ENCODE measurements around the gene DOCK10.

DOCK10 gene

GRCh38 chr2:225042800-225043167 is 516 bp upstream of the DOCK10 start:
- in situ Hi-C loops (cut with MboI; ENCODE audit: low sequenced_read_pairs) = no loop called here

DNA sequence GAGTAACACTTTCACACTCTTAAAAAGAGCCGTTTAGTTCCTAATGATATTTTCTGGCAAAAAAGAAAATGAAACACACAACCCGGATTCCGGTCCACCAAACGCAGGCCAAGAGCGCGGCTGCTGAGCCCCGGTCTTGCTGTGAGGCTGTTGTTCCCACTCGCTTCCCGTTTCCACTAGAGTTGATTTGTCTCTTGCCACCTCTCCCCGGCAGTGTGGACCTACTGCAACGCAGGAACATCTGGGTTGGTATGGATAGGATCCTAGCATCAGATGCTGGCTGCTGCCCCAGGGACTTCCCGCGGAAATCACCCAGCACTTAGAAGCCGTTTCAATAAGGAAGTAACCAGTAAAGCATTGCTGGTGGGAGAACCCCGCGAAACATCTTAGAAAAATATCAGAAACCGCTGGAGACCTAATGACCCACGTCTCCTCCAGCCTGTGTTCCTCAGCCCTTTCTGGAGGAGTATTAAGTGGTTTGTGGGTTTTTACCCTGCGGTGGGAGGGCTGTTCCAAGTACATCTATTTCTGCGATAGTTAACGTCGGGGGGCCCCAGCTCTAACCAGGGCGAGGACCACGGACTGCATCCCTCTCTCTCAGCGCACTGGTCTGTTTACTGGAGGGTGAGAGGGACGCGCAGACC is 939 bp downstream of the DOCK10 start:
- in situ Hi-C loops (cut with MboI; ENCODE audit: low sequenced_read_pairs) = no loop called here

DNA sequence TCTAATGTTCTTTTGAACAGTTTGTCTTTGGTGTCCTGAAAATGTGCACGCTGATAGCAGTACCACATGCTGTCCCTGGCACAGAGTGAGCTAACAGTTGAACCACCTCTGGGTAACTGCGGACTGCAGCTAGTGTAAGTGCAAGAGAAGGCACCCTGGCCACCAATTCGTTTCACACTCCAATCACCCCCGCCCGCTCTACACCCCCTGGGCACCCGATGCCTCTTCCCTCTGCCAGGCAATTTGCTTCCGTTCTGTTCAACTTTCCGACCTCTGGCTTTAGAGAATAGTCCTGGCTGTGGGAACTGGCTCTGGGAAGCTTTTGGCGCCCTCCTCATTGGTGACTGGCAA is 1.4 kb downstream of the DOCK10 start:
- in situ Hi-C loops (cut with MboI; ENCODE audit: low sequenced_read_pairs) = no loop called here

- in situ Hi-C loops (cut with MboI; ENCODE audit: low sequenced_read_pairs) = no loop called here
Observed at GRCh38 chr2:225040142-225040541, 2.1 kb downstream of the DOCK10 start.

DNA sequence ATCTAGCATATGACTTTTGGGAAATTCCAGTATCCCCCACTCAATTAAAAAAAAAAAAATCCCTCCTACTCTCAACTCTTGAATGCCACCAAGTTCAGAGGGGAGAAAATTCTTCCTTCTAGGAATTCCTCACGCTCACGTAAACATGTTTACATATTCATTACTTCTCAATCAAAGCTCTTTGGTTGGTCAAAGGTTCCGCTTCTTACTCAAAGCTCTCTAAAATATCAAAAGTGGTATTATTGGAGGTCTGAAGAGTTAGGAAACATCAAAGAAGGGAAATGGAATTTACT is 4.1 kb downstream of the DOCK10 start:
- in situ Hi-C loops (cut with MboI; ENCODE audit: low sequenced_read_pairs) = no loop called here

DNA sequence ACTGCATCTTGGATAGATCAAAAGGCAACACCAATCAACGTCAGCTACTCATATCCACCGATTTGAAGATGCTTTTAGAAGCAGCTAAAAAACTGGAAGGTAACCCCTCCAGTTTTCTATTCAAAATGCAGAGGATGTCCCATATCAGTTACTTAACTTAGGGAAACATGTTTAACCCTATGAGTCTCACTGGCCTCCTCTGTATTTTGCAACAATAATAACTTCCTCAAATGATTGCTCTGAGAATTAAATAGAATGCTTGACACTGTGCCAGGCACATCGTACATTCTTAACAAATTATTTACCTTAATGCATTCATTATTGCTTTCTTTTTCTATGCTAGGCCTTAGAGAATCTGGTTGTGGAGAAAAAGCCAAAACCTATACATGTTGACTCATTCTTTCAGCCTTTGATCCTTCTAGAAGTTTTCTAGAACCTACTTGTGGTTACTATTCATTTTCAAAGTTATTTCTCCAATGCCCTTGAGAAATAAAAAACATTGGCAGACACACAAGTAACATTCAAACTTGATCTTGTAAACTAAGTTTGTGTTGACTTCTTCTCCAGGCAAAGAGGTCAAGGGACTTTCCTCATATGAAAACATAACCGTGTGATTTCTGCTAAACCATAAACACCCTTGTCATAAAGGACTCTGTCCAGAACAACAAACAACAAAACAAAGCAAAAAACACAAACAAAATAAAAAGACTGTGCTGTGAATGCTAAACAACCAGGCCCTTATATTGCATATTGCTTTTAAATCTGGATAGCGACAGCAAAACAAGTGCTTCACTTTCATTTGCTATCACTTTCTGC is 4.6 kb downstream of the DOCK10 start:
- in situ Hi-C loops (cut with MboI; ENCODE audit: low sequenced_read_pairs) = no loop called here

- in situ Hi-C loops (cut with MboI; ENCODE audit: low sequenced_read_pairs) = no loop called here
Observed at GRCh38 chr2:225036431-225036830, 5.8 kb downstream of the DOCK10 start.

DNA sequence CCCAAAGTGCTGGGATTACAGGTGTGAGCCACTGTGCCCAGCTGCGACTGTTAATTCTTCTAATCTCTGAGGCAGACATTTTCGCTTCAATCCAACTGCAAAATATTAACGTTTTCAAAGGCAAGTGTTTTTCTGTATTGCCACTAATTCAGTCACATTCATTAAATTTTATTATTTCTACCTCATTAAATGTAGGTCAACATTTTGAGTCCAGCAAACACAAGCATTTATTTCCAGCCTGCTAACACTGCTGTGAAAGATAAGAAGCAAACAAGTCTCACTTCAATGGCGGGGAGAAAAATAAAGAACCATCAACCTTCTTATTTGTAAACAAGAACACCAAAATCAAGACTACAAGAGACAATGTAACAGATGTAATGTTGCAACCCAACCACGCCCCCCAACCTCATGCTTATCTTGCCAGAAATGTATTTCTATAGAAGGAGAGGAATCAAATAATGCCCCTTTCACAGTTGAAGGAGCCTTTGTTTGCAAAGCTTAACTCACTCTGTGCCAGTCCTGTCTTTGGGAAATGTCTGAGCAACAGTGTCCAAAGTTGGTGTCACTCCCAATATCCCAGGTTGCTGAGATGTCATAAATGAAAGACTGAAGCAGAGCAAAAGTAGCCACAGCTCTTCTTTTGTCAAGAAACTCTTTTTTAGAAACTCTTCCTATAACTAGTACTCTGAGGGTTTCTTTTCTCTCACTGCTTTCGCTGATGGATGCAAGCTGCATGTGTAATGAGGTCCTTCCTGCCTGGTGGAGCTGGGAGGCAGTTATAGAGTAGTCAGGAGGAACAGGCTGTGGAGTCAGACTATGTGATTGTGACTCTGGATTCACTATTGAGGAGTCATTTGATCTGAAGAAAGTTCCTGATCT is 8.6 kb downstream of the DOCK10 start:
- in situ Hi-C loops (cut with MboI; ENCODE audit: low sequenced_read_pairs) = no loop called here

DNA sequence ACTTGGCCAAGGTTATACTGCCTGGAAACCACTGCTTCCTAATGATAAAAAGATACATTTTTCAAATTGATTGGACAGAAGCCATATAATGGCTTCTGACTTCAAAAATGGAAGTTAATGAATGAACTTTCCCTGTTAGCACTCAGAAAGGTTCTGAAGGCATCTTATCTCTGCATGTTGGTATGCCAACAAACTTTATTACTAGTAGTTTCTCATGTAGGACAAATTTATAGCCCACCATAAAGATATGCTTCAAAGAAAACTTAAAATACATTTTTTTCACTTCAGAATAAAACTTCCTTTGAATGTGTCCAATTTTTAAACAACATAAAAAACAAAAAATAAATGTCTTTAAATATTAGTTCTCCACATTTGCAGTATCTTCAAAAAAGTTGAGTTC is 10.0 kb downstream of the DOCK10 start:
- in situ Hi-C loops (cut with MboI; ENCODE audit: low sequenced_read_pairs) = no loop called here

GRCh38 chr2:225031599-225031998 is 10.7 kb downstream of the DOCK10 start:
- in situ Hi-C loops (cut with MboI; ENCODE audit: low sequenced_read_pairs) = no loop called here

DNA sequence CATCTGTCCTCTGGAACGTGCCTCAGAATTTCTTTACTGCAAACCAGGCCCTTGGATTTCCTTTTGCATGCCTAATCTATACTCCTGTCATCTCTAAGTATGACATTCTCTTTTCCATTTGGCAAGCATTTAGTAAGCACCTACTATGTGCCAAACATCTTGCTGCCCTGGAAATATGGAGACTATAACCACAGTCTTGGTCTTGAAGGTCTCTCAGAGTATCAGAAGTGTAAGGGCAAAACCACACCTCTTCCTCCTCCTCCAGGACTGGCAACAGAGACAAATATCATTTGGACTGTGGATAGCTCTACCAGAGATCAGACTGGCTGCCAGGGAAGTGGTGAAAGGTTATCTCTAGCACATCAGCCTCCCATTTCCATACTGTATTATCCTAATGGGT is 11.4 kb downstream of the DOCK10 start:
- in situ Hi-C loops (cut with MboI; ENCODE audit: low sequenced_read_pairs) = no loop called here

DNA sequence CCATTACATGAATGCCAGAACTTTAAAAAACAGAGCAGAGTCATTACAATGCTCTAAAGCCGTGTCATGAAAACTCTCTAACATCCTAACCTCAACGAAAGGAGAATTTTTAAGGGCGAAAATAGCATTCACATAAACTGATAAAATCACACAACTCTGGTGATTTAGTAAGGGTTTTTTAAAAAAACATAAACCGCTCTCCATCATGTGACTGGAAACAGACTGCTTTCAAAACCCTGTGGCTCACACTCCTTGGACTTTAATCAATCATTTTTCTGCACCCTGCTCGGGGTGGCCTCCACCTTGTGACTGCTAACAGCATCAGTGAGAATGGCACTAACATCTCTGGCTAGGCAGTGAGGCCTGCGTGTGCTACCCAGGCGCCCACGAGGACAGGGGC is 12.1 kb downstream of the DOCK10 start:
- in situ Hi-C loops (cut with MboI; ENCODE audit: low sequenced_read_pairs) = no loop called here

- in situ Hi-C loops (cut with MboI; ENCODE audit: low sequenced_read_pairs) = no loop called here
Observed at GRCh38 chr2:225028572-225028971, 13.7 kb downstream of the DOCK10 start.

DNA sequence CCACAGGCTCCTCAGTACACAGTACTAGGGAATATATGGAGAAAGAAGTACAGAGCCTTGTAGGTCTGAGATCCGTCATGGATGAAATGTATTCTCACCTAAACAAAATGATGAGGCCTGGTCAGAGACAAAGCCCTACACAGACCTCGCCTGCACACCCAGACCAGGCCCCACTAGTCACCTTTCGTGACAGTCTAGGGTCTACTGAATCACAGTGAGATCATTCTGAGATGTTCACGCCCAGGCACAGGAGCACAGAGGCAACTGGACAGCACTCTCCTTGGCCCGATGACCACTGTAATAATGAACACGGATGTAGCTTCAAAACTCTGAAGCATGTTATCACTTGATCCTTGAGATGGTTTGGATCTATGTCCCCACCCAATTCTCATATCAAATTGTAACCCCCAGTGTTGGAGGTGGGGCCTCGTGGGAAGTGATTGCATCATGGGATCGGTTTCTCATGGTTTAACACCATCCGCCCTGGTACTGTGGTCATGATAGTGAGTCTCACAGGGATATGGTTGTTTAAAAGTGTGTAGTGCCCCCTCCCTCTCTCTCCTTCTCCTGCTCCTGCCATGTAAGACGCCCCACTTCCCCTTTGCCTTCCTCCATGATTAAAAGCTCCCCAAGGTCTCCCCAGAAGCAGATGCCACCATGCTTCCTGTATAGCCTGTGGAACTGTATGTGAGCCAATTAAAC is 15.1 kb downstream of the DOCK10 start:
- in situ Hi-C loops (cut with MboI; ENCODE audit: low sequenced_read_pairs) = no loop called here

DNA sequence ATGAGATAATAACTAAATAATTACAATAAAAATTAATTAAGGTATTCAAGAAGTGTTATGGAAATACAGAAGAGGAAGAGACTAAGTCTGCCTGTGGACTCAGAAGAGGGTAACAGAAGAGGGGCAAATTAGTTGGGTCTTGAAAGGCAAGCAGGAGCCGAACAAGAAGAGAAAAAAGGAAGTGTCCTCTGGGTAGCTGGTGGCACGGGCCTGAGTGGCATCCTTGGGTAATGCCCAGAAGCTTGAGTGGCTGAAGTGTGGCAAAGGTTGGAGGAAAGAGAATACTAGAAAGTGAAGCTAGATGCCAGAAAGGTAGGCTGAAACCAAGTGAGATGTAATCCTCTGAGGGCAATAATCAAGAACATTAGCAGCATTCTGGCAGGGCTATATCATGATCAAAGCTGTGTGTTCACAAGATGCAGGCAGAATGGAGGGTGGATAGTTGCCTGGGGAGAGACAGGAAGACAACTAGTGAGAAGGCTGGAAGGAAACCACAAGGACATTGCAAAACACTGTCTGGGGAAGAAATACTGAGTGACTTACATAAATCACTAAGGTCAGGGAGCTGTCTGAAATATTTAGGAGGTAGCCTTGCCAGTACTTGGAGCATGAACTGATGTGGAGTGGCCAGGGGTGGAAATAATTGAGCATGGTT is 16.2 kb downstream of the DOCK10 start:
- in situ Hi-C loops (cut with MboI; ENCODE audit: low sequenced_read_pairs) = no loop called here

- in situ Hi-C loops (cut with MboI; ENCODE audit: low sequenced_read_pairs) = no loop called here
Observed at GRCh38 chr2:225022188-225022587, 20.1 kb downstream of the DOCK10 start.

- in situ Hi-C loops (cut with MboI; ENCODE audit: low sequenced_read_pairs) = no loop called here
Observed at GRCh38 chr2:225020168-225020849, 22.0 kb downstream of the DOCK10 start.

- in situ Hi-C loops (cut with MboI; ENCODE audit: low sequenced_read_pairs) = no loop called here
Observed at GRCh38 chr2:225019105-225019504, 23.2 kb downstream of the DOCK10 start.

DNA sequence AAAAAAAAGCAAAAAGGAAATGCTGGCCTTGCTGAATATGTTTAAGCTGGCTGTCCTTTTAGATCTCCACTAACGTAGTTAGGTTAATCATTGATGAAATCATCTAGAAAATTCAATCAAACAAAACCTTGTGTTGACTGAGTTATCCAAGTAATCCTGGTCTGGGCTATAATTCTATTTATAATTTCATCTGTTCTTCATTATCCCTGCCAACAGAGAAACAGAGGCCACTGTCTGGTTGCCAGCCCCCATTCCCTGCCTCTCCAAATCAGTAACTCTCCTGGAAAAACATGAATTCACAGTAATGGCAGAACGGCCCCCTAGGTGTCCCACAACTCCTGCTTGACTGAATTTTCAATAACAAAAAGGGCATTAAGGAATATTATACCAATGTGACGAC is 24.6 kb downstream of the DOCK10 start:
- in situ Hi-C loops (cut with MboI; ENCODE audit: low sequenced_read_pairs) = no loop called here

DNA sequence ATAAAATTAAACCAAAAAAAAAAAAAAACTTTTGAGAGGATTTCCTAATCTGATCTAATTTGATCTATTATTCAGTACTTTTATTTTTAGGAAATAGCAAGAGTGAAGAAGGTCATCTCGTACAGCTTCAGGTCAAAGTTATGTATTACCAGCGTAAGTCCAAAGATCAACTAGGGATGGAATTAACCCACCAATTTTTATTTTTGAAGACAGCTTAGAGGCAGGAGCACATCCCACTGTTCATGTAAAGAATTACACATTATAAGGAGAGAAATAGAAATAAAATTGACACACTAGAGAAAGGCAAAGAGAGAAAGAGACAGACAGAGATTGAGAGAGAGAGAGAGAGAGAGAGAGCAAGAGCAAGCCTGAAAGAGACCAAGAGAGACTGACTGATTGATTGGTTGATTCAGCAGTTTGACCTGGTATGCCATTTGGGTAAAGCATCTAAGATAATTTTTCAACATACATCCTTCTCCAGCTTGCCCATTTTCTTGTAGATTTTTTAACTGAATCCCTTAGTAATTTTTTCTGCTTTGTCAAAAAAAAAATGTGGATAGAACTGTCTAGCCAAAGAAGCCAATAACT is 25.1 kb downstream of the DOCK10 start:
- in situ Hi-C loops (cut with MboI; ENCODE audit: low sequenced_read_pairs) = no loop called here

Data from hTERT RPE-1 (cell line).